Occipital lobe (tissue), 2 donors: ENCODE measurements around the gene ADGRA3. TPM values are rescaled to one million over a fixed set of nuclear protein-coding genes. Genes with fewer than 3 reads are reported as not detected.
"Not testable (repeated sequence)": the region's sequence is repeated elsewhere in the genome, so short reads cannot be mapped to it uniquely, and the experiment has no call there.

Experiments
- DNase-seq: peaks from one replicate; lab custom pipeline; 2025; lab: John Stamatoyannopoulos, UW
- total RNA-seq: library from RNA; depleted of rRNA; stranded (reverse); fragments of >200 nt; gene quantifications from one replicate; pipeline ENCODE4 v1.2.3, GENCODE V29; 2014

Gene ADGRA3
- total RNA-seq, 1 donor from 2014 or later, result 56.6 TPM

- DNase-seq, result no peak
Measured at GRCh38 chr4:22478426-22478825, 37.4 kb downstream of the ADGRA3 start.

GRCh38 chr4:22477813-22478182, 38.1 kb downstream of the ADGRA3 start:
- no peak for DNase-seq

GRCh38 chr4:22477136-22477812, 38.6 kb downstream of the ADGRA3 start:
- DNase-seq, result no peak

- DNase-seq, result no peak
Measured at GRCh38 chr4:22476011-22476410, 39.9 kb downstream of the ADGRA3 start.

GRCh38 chr4:22475311-22475646, 40.6 kb downstream of the ADGRA3 start:
- not testable (repeated sequence) for DNase-seq

- DNase-seq, result no peak
Measured at GRCh38 chr4:22474636-22475310, 41.1 kb downstream of the ADGRA3 start.

GRCh38 chr4:22473268-22473667, 42.6 kb downstream of the ADGRA3 start:
- no peak for DNase-seq

GRCh38 chr4:22471999-22472461, 43.8 kb downstream of the ADGRA3 start:
- DNase-seq, result no peak

- no peak for DNase-seq
Measured at GRCh38 chr4:22471419-22471818, 44.4 kb downstream of the ADGRA3 start.

GRCh38 chr4:22466581-22466980, 49.3 kb downstream of the ADGRA3 start:
- DNase-seq, result no peak

- DNase-seq, result no peak
Measured at GRCh38 chr4:22465996-22466395, 49.9 kb downstream of the ADGRA3 start.

- no peak for DNase-seq
Measured at GRCh38 chr4:22465349-22465748, 50.5 kb downstream of the ADGRA3 start.

GRCh38 chr4:22463179-22463578, 52.7 kb downstream of the ADGRA3 start:
- no peak for DNase-seq

GRCh38 chr4:22462688-22463087, 53.2 kb downstream of the ADGRA3 start:
- DNase-seq, result no peak

GRCh38 chr4:22460266-22460665, 55.6 kb downstream of the ADGRA3 start:
- DNase-seq, result no peak

GRCh38 chr4:22458098-22458497, 57.8 kb downstream of the ADGRA3 start:
- no peak for DNase-seq

- no peak for DNase-seq
Measured at GRCh38 chr4:22457348-22457747, 58.5 kb downstream of the ADGRA3 start.

GRCh38 chr4:22456291-22456690, 59.6 kb downstream of the ADGRA3 start:
- DNase-seq, result no peak

GRCh38 chr4:22454955-22455354, 60.9 kb downstream of the ADGRA3 start:
- DNase-seq, result no peak

- DNase-seq, result no peak
Measured at GRCh38 chr4:22454216-22454838, 61.5 kb downstream of the ADGRA3 start.

- DNase-seq, result no peak
Measured at GRCh38 chr4:22444813-22445212, 71.1 kb downstream of the ADGRA3 start.

GRCh38 chr4:22442956-22443355, 72.9 kb downstream of the ADGRA3 start:
- no peak for DNase-seq

- no peak for DNase-seq
Measured at GRCh38 chr4:22440999-22441398, 74.9 kb downstream of the ADGRA3 start.
